Measurements from ENCODE around the gene CLASRP.

GRCh38 chr19:45079063-45079910 lies 40.4 kb downstream of the CLASRP start, which contains the start of gene GEMIN7:
- TF ChIP-seq CTCF (IDR thresholded peaks at IDR 0.05; ENCODE audit: control extremely low read depth in 1 of 3, insufficient read depth in 1 of 3, low read depth in 1 of 3, low read length in 3 of 3), result peak in 2 of 3 experiments; percentile 6 to 34; a peak in 3 of 4 replicates
- peak in 1 of 2 experiments; percentile 51; a peak in 1 of 3 replicates for TF ChIP-seq POLR2A (IDR thresholded peaks at IDR 0.05; ENCODE audit: control extremely low read depth in 1 of 2, low read depth in 2 of 2, low read length in 2 of 2)
- TF ChIP-seq MAFK (IDR thresholded peaks at IDR 0.05; ENCODE audit: low read depth, low read length), result no peak

Data from H1 (cell line).